Measurements from ENCODE around the gene SSBP3.

SSBP3 gene

DNA sequence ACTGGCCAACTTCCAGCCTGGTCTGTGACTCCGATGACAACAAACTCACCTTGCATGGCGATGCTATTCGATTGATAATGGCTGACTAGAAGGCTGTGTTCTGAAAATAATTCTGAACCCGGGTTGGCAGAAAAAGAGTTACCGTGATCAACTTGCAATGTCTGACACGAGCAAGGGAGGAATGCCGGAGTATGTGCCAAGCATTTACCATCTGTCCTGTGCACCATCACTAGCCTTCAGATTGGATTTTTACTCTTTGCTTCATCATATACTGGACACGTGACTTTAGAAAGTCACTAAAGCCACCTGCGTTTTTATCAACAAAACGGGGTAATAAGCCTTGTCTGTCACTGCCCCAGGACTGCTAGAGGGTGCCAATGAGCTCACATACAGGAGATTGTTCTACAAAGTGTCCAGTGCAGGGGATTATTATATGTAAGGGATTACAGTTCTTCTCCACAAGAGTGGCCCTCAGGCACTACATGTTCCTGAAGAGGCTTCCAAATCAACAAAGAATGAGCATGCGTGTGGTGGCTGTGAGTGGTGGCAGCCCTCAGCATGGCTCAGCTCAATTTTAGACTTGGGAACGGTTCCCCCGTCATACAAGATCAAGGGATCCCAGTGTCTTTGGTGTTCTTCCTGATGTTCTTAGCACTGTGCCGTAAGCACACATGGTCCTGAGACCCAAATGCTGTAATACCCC is 35.8 kb downstream of the SSBP3 start:
- no peak for FAIRE-seq

DNA sequence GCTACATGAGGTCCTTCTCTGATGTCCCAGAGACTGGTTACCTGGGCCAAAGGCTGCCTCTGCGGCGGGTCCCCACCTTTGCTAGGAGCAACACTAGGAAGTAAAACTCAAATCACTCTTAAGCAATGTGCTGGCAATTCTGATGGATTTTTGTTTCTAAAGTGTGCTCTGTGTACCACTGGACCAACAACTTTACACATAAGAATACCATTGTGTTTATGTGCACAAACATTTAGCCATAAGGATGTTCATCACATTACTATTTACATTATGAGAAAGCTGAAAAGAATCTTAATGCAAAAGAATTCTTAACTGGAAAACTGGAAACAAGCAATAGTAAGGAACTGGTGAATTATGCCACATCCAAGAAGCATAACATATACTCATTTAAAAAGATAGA is 38.6 kb downstream of the SSBP3 start:
- no peak for FAIRE-seq

DNA sequence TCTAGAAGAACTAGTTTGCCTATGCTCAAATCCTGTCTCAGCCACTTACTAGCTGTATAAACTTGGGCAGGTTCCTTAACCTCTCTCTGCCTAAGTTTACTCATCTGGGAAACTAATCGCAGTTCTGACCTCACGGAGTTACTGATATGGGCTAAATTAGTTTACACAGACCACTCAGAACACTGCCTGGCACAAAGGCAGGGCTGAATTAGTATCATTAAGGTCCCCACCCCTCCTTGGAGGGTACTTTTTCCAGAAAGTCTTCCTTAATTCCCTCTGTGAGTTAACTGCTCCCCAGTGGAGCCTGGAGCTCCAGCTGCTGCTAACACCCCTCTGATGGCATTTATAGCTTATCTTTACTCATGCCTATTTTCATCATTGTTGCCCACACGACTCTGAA is 40.3 kb downstream of the SSBP3 start:
- no peak for FAIRE-seq

DNA sequence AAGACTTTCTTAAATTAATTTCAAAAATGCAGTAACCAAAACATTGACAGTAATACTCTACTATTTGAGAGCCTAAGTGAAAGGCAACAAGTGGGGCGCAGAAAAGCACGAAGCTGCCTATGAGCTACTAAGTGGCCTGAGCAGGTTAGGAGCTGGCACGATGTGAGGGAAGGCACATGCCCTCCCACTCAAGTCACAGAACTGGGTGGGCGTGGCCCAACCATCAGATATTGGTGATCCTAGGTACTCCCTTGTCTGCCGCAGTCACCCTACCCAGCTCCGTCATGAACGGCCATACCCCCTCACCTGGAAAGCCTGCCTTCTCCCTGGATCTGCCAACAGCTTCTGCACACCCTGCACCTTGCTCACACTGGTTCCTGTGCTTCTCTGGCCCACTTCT is 40.8 kb downstream of the SSBP3 start:
- no peak for FAIRE-seq

DNA sequence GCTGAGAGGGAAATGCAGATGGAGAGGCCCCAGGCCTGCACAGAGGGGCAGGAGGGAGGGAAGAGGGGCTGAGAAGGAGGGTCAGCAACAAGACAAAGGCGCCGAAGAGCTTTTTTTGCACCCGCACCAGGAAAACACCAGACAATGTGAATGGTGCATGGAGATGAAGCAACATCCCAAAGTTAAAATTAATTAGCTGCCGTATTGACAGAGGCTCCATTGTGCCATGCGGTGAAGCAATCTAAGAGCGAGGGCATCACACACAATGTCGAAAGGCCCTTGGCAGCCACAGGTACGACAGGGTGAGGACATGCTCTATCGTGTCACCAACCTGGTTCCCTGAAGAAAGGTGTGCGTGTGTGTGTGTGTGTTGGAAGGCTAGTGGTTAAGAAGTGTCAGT is 41.2 kb downstream of the SSBP3 start:
- FAIRE-seq, result no peak

DNA sequence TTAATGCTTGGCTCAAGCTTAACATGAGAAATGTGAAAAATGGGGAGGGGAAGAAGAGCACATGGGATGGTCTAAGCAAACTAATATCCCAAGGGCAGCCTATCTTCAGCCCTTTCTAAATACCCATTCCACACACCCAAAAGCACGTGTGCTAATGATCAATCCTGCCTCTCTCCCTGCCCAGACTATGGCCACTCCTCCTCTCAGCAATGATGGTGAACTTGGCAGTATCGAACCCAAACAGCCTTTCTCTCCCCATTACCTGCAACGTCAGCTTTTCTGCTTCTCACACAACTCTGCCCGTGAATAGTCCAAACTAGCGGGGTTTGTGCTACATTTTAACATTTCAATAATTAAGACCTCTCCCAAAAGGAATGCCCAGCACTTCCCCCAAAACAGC is 41.6 kb downstream of the SSBP3 start:
- no peak for FAIRE-seq

DNA sequence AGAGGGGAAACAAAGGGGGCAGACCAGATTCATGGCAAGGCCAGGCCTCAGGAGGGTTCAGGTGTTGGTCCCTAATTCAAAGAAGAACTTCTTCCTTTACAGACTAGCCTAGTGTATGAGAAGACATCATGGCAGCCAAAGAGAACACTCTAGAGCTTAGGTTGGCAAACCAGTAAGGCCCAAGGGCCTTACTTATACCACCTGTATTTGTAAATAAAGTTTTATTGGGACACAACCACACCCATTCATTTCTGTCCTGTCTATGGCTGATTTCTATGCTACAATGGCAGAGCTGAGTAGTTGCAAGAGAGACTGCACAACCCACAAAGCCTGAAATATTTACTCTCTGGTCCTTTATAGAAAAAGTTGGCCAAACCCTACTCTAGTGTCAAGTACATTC is 42.3 kb downstream of the SSBP3 start:
- FAIRE-seq, result no peak

DNA sequence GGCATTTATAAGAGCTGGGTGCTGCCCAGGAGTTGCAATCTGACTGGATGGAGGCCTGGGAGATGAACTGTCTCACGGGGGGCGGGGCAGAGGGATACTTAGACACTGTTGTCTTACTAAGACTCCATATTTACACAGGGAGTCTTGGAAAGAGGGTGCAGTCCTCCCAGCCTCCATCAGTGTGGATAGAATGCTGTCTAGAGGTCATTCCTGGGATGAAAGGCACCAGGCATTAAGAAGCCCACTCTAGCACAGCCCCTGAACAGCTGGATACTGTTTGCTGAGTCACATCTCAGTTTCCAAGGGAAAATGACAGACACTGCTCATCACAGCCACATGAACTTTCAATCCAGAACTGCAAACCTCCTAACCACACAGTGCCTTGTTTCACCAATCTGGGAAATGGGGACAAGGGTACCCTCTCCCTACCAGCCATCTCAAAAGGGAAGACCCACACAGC is 43.3 kb downstream of the SSBP3 start:
- FAIRE-seq, result no peak

DNA sequence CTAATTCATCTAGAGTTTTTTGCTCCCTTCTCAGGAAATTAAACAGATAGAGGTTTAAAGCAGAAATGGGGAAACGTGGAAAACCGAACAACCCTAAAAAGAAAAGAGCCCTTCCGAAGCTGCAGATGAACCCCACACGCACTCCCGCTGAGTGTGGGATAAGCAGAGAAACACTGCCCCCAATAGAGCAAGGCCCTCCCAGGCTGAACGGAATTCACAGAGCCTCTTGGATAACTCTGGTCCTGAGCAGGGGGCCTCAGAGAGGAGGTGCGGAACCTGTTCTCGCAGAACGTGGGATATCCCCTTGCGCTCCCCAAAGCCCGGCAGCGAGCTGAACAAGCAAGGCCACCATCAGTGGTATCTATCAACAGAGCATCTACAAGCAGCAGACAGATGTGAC is 44.9 kb downstream of the SSBP3 start:
- FAIRE-seq, result no peak

DNA sequence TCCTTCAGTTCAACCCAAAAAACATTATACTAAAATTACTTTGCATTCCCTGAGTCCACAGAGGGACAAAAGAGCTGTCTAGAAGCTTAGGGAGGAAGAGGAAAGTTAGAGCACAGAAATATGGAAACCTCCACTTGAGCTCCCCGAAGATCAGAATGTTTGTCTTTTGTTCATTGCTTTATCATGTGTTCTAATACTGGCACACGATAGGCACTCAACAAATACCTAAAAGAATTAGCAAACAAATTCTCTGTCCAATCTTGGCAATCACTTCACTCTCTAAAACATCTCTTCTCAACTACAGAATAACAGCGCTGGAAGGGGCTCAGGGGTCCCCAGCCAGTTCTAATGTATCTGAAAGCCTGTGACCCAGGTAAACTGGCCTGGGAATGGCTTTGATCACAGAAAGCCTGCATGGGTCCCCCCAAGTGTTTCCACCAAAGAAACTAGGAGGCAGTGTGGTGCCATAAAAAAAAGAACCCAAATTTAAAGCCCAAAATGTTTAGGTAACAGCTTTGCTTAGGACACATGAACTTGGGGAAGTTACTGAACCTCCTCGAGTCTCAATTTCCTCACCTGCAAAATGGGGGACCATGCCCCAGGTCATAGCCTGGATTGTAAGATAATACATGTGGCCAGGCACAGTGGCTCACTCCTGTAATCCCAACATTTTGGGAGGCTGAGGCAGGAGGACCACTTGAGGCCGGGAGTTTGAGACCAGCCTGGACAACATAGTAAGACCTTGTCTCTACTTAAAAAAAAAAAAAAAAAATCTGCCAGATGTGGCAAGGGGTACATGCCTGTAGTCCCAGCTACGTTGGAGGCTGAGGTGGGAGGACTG is 45.8 kb downstream of the SSBP3 start:
- FAIRE-seq, result no peak

DNA sequence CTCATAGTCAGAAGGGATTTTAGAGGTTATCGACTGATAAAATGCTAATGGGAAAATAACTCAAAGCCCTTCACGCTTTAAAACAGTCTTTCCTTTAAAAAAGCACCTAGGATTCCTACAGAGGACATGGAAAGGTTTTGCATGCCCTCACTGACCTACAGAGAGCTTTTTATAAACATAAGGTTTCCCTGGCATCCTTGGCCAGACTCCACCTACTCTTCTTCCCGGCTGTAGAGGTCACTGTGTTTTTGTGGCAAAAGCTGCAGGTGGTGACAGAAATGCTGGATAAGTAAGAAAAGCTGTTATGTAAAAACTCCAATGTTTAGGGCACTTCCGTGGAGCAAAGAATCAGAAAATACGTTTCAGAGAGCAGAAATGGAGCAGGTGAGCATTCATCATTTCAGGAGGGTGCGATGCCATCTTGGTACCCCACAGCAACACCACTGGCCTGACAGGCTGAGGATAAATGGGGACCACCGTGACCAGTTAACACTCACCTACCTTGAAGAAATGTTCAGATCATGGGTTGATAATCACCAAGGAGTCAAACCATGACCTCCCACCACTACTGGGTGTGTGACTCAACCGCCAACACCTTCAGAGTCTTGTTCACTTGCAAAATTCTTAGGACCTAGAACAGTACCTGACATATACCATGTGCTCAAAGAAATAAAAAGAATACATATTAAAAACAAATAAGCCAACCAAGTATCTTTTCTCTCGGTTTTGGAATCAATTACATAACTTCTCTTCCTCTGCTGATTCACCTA is 46.6 kb downstream of the SSBP3 start:
- FAIRE-seq, result no peak

DNA sequence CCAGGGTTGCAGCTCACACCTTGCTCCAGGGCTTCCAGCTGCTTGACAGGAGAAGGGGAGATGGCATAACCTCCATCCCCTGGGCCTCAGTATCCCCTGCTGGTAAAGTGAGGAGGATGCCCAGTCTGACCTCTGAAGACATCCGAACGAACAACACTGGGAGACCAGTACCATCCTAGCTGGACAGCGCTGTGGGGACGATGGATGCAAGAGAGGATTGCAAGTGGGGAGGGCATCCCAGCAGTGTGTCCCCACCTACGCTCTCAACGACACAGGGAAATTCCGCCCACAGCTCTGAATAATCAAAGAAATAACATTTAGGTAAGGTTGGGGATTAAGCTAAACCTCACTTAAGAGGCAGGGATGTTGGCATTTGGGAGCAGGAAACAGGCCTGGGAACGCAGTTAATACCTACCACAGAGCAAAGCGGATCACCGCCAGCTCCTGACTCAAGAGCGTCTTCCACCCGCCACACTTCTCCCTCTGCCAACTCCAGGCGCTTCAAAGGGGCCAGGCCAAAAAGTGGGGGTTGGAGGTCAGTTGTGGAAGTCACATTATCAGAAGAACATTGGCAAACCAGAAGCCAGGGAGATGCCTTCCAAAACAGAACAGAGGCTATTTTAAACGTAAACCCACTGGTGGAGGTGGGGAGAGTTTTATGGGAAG is 47.6 kb downstream of the SSBP3 start:
- no peak for FAIRE-seq

DNA sequence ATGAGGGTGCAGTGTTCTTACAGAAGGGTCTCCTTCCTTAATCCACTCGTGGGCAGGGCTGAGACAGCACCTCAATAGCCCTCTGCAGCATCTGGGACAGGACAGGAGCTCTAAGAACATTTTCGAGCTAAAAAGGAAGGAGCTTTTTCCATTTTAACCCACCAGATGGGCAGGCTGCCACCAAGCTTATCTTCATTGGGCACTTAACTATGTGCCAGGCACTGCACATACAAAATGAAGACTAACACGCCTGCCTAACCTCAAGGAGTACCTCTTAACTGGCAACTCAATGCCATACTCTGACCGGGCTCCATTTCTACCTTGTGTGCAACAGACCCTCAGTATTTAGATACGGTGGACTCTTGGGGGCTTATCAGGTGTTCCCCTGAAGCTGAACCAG is 48.2 kb downstream of the SSBP3 start:
- FAIRE-seq, result no peak

DNA sequence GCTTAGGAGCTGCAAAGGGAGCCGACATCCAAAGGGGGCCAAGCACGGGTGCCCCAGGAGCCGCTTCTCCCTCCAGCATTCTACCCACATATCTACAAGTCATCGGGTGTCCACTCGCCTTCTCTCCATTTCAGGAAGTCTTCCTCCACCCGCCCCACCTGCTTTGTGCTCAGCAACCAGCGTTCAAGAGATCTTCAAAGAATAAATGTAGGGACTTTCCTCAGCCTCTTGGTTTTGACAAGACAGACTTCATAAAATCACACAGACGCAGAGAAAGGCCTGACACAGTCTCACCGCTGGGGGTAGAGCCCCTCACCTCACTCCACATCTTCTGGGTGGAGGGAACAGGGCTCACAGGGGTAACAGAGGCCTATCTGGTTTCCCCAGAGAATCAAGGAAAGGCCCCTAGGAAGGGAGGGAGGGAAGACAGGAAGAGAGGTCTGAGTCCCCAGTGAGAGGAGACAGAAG is 49.5 kb downstream of the SSBP3 start:
- no peak for FAIRE-seq

DNA sequence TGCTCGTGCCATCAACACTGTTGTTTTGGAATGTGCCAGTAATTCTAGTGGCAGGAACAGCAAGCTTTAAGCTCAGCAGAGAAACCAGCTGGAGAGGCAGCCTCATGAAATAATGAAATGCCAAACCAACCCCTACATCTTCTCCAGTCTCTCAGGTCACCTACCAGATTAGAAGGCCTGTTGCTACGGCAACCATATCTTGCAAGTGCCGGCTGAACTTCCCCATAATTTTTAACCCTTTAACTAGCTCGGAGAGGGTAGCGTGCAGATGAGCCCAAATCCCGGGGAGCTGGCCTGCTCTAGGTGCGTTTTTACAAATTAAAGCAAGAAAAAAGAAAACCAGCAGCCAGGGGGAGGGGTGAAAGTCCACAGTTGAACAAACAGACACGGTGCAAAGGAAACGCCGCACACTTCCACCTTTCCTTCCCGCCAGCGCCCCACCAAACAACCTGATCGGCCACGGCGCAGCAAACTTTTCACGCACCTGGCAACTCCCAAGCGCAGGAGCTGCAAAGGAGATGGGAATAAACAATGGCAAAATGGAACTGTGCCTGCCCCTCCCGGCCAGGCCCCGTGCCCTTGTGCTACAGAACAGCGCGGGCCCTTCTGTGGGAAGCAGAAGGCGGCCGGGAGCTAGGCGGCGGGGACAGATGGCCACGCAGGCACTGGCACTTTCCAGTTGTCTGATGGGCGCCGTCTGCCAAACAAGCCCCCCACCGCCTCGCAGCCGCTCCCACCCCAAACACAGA is 50.1 kb downstream of the SSBP3 start:
- no peak for FAIRE-seq

DNA sequence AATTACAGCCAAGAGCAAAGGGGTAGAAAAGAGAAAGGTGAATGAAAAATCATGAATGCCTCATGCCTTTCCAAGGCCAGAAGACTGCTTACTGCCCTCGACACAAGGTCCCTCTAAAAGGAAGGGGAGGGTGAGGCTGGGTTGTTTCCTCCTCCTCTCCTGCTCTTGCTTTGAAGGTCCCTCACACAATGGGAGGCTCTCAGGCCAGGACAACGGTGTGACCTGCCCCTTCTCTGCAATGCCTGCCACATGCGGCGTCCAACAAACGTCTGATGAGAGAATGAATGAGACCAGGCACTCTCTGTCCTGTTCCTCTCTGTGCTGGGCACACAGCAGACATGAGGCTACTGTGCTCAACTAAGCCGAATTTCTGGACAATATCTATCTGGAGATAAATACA is 51.3 kb downstream of the SSBP3 start:
- FAIRE-seq, result no peak

DNA sequence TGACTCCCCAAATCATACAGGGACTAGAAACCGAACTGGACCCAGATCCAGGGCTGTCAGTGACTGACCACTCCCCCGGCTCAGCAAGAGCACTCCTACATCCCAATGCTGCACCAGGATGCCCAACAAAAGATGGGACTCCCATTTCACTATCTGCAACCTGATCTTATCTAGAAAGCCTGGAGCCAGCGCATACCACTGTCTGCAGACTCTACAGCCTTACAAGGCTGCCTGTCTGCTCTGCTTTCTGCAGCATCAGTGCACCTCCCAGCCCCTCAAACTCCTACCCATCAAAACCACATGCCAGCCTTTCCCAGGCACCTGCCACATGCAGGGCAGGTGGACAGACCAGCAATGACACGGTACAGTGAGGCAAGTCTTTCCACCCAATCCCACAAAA is 52.2 kb downstream of the SSBP3 start:
- no peak for FAIRE-seq

DNA sequence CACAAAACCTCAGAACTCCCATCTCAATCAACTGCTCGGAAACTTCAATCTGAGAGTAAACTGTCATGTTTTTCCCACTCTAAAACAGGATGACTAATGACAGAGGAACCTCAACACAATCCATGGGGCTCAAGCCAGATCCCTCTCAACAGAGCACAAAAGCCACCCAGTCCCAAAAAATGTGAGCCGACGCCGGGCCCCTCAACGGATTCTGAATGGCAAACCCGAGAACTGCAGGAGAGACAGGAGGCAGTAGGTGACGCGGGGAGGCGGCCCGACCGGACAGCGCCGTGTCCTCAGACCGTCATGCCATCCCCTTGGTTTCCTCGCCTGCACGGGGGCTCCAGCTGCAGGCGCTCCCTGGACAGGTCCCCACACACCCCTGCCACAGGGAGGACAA is 53.4 kb downstream of the SSBP3 start:
- FAIRE-seq, result no peak

DNA sequence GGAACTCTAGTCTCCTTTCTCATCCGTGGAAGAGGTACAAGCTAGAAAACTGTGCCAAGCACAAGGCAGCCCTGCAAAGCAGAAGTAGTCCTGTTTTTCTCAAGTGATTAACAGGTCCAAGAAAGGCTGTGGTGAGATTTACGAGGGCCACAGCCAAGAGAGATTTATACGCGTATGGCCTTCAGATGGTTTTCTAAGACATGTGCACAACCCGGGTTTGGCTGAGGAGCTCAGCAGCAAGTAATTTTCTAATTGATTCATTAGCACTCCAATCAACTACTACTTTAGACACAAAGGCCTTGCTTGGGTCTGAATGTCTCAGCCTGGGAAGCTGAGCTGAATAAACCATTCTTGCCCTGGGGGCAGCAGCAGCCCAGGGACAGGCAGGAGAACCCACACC is 55.8 kb downstream of the SSBP3 start:
- FAIRE-seq, result no peak

DNA sequence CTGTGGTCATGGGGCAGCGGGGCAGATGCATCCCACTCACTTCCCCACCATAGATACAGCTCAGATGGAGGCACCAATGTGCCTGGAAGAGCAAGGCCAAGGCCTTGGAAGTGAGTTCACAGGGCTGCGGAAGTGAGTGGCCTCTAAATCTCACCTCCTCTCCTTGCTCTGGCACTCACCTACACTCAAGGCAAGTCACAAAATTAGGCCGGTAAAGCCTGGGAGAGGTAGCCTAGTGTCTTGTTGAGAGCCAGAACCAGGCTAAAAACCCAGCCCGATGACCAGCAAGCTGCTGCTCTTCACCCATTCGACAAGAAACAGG is 57.5 kb downstream of the SSBP3 start:
- no peak for FAIRE-seq

DNA sequence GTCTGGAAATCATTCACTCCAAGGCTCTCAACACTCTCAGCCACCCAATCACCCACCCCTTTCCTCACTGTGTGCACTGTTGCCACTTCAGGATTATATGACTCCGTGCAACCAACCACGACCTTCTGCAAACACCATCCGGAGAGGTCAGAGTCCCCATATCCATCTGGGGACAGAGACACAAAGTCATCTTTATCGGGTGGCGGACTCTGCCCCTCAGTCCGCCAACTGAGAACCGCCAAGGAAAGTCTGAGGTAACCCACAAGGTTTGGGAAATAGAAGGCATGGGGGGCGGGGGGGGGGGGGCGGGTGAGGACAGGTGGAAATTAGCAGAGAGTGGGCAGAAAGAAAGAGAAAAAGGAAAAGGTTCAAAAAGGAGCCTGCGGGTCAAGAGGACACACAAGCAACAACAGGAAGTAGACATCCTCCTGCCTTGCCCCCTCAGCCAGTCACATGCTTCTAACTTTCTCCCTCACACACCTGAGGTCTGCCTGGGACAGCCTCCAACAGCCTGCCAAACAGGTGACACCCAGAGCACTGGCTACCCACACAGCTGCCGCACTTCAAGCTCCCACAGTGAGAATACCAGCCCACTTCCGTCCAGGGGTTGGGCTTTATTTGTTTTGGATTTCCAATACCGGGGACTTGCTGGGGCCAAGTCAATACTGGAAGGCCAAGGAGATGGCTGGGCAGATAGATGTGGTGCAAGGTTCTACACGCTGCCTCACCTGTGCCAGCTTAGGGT is 58.1 kb downstream of the SSBP3 start:
- FAIRE-seq, result no peak

All from endometrium (tissue), 2 donors.